ENCODE results near the gene RXRG.

The RXRG gene

GRCh38 chr1:165371588-165372225, 73.2 kb downstream of the RXRG start:
- no peak for DNase-seq (ENCODE audit: low spot score)
- no peak for TF ChIP-seq CTCF (IDR thresholded peaks at IDR 0.05; ENCODE audit: extremely low read depth, missing control alignments)

- peak; percentile 95 for TF ChIP-seq CTCF (IDR thresholded peaks at IDR 0.05; ENCODE audit: extremely low read depth, missing control alignments)
- peak; percentile 72 for DNase-seq (ENCODE audit: low spot score)
Measured at GRCh38 chr1:165369255-165369848, 75.6 kb downstream of the RXRG start.

- peak; percentile 84 for DNase-seq (ENCODE audit: low spot score)
- peak; percentile 84 for TF ChIP-seq CTCF (IDR thresholded peaks at IDR 0.05; ENCODE audit: extremely low read depth, missing control alignments)
Measured at GRCh38 chr1:165367375-165367993, 77.4 kb downstream of the RXRG start.

- no peak for TF ChIP-seq CTCF (IDR thresholded peaks at IDR 0.05; ENCODE audit: extremely low read depth, missing control alignments)
Measured at GRCh38 chr1:165365341-165365740, 79.6 kb downstream of the RXRG start.

GRCh38 chr1:165364568-165365133, 80.3 kb downstream of the RXRG start:
- no peak for DNase-seq (ENCODE audit: low spot score)
- TF ChIP-seq CTCF (IDR thresholded peaks at IDR 0.05; ENCODE audit: extremely low read depth, missing control alignments), result no peak

More at GRCh38 chr1:165365341-165365740, 79.6 kb downstream of the RXRG start:
- no peak for DNase-seq (ENCODE audit: low spot score)

- no peak for TF ChIP-seq CTCF (IDR thresholded peaks at IDR 0.05; ENCODE audit: extremely low read depth, missing control alignments)
- no peak for DNase-seq (ENCODE audit: low spot score)
Measured at GRCh38 chr1:165356876-165357275, 88.0 kb downstream of the RXRG start.

Measured in GM20000 (cell line).